ENCODE results near the gene STYXL2. TPM values are rescaled to one million over a fixed set of nuclear protein-coding genes. Genes with fewer than 3 reads are reported as not detected.

STYXL2 gene
- total and polyA plus RNA-seq, 2 experiments from 2014 or later = 0.17 to 0.40 TPM

DNA sequence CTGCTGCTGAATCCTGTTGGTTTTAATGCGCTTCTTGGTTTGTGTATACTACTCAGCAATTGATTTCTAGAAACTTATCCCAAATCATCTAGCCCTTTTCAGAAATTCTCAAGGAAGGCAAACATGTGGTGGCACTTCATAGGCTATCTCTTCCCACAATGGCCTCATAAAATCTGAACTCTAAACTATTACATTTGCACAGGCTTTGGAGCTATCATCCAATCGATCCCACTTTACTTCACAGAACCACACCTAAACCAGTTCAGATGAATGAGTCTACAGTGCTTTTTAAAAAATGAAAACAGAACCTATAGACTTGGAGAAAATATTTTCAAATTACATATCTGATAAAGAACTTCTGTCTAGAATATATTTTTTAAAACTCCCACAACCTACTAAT lies 6.9 kb downstream of the STYXL2 start (continued):
- TF ChIP-seq, protein P1, sequence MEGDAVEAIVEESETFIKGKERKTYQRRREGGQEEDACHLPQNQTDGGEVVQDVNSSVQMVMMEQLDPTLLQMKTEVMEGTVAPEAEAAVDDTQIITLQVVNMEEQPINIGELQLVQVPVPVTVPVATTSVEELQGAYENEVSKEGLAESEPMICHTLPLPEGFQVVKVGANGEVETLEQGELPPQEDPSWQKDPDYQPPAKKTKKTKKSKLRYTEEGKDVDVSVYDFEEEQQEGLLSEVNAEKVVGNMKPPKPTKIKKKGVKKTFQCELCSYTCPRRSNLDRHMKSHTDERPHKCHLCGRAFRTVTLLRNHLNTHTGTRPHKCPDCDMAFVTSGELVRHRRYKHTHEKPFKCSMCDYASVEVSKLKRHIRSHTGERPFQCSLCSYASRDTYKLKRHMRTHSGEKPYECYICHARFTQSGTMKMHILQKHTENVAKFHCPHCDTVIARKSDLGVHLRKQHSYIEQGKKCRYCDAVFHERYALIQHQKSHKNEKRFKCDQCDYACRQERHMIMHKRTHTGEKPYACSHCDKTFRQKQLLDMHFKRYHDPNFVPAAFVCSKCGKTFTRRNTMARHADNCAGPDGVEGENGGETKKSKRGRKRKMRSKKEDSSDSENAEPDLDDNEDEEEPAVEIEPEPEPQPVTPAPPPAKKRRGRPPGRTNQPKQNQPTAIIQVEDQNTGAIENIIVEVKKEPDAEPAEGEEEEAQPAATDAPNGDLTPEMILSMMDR (conservative IDR thresholded peaks at IDR 0.05; ENCODE audit: low read depth in 2 of 2) = no peak
- TF ChIP-seq NANOG (IDR thresholded peaks at IDR 0.05; ENCODE audit: borderline replicate concordance) (no peak), EZH2phosphoT487 (IDR thresholded peaks at IDR 0.05; ENCODE audit: unreplicated experiment) (no peak)
- TF ChIP-seq, protein P2, sequence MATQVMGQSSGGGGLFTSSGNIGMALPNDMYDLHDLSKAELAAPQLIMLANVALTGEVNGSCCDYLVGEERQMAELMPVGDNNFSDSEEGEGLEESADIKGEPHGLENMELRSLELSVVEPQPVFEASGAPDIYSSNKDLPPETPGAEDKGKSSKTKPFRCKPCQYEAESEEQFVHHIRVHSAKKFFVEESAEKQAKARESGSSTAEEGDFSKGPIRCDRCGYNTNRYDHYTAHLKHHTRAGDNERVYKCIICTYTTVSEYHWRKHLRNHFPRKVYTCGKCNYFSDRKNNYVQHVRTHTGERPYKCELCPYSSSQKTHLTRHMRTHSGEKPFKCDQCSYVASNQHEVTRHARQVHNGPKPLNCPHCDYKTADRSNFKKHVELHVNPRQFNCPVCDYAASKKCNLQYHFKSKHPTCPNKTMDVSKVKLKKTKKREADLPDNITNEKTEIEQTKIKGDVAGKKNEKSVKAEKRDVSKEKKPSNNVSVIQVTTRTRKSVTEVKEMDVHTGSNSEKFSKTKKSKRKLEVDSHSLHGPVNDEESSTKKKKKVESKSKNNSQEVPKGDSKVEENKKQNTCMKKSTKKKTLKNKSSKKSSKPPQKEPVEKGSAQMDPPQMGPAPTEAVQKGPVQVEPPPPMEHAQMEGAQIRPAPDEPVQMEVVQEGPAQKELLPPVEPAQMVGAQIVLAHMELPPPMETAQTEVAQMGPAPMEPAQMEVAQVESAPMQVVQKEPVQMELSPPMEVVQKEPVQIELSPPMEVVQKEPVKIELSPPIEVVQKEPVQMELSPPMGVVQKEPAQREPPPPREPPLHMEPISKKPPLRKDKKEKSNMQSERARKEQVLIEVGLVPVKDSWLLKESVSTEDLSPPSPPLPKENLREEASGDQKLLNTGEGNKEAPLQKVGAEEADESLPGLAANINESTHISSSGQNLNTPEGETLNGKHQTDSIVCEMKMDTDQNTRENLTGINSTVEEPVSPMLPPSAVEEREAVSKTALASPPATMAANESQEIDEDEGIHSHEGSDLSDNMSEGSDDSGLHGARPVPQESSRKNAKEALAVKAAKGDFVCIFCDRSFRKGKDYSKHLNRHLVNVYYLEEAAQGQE (IDR thresholded peaks at IDR 0.05; ENCODE audit: unreplicated experiment) = no peak

DNA sequence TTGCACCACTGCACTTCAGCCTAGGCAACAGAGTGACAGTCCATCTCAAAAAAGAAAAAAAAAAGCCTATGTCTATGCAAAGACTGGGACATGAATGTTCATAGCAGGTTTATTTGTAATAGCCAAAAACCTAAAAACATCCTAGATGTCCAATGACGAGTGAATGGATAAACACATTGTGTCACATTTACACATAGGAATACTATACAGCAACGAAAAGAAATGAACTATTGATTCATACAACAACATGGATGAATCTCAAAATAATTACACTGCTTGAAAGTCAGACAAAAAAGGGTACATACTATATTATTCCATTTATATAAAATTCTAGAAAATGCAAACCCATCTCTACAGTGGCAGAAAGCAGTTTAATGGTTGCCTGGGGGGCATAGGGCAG lies 7.9 kb downstream of the STYXL2 start:
- Histone ChIP-seq H3K27ac (ENCODE audit: low read depth) (no peak overlapping the region), H3K36me3 (ENCODE audit: insufficient read depth) (no peaks in the 10 kb centered on the region; the same call in 1 of the 2 replicates)
- TF ChIP-seq, protein P1 (conservative IDR thresholded peaks at IDR 0.05; ENCODE audit: low read depth in 2 of 2) = no peak
- TF ChIP-seq, protein P2 (IDR thresholded peaks at IDR 0.05; ENCODE audit: unreplicated experiment) = no peak
- TF ChIP-seq NANOG (IDR thresholded peaks at IDR 0.05; ENCODE audit: borderline replicate concordance) (no peak), JUNB (IDR thresholded peaks at IDR 0.05; ENCODE audit: unreplicated experiment) (no peak), EZH2 (IDR thresholded peaks at IDR 0.05; ENCODE audit: low read depth, unreplicated experiment) (no peak), STAT1 (IDR thresholded peaks at IDR 0.05; ENCODE audit: unreplicated experiment) (no peak)

More for the DNA sequence above, 7.9 kb downstream of the STYXL2 start:
- Histone ChIP-seq H3K27me3 (ENCODE audit: insufficient read depth) (no peaks in the 10 kb centered on the region), H3F3A (replicated peaks; ENCODE audit: low read depth) (no peaks in the 10 kb centered on the region), H2AFZ (no peak overlapping the region), H3K4me1 (ENCODE audit: insufficient read depth) (peaks cover 30% of the 10 kb centered on the region), H4K20me1 (replicated peaks; ENCODE audit: insufficient read depth) (no peaks in the 10 kb centered on the region), H3K79me2 (replicated peaks; ENCODE audit: insufficient read depth) (no peaks in the 10 kb centered on the region), H3K4me2 (no peak overlapping the region), H3K4me3 (no peak overlapping the region), H3K9me2 (ENCODE audit: insufficient read depth) (peaks cover 6% of the 10 kb centered on the region; the same call in 1 of the 2 replicates)
- Mint-ChIP-seq H3K4me3 (no peak overlapping the region), H3K36me3 (ENCODE audit: low read depth) (no peaks in the 10 kb centered on the region), H3K27ac (no peak overlapping the region), H3K4me1 (peaks cover 34% of the 10 kb centered on the region), H3K27me3 (ENCODE audit: insufficient read depth, low read depth, poor library complexity) (peaks cover 2% of the 10 kb centered on the region), H3K9me3 (no peaks in the 10 kb centered on the region; the same call in 2 of the 3 replicates)
- DNase-seq (ENCODE audit: low spot score) (no peak), ATAC-seq (no peak)
